Tibial nerve (tissue), 4 donors: Measurements from ENCODE around the gene B9D2.

Experiments used
- CTCF ChIP-seq, 5 experiments: fragments of 200-600 bp in 3 of 5; fragments of 450-650 bp in 2 of 5; sonication (generic) in 3 of 5; IDR thresholded peaks; one replicate each; pipeline ENCODE4 v1.5.1; 2016 to 2019; ENCODE audit warnings: antibody characterized with exemption in 5 of 5, mild to moderate bottlenecking in 3 of 5, moderate library complexity in 2 of 5
- EP300 ChIP-seq, 2 donors: sonication (generic); formaldehyde crosslinking; IDR thresholded peaks; one replicate each; pipeline ENCODE4 v1.6.1; 2017; ENCODE audit warnings: antibody characterized with exemption in 2 of 2, mild to moderate bottlenecking in 1 of 2
- POLR2A ChIP-seq, 2 donors: fragments of 450-650 bp; IDR thresholded peaks; one replicate each; pipeline ENCODE4 v1.6.1; 2017; ENCODE audit warnings: antibody characterized with exemption in 2 of 2, mild to moderate bottlenecking in 2 of 2, moderate library complexity in 2 of 2

- TF ChIP-seq POLR2A (IDR thresholded peaks at IDR 0.05) = no peak
- no peak for TF ChIP-seq CTCF (IDR thresholded peaks at IDR 0.05)
- TF ChIP-seq EP300 (IDR thresholded peaks at IDR 0.05) = no peak
These were observed 19.8 kb downstream of the B9D2 start for GRCh38 chr19:41344162-41344561.
